H9 (cell line): ENCODE measurements around the gene FRMPD1. TPM values are rescaled to one million over a fixed set of nuclear protein-coding genes. Genes with fewer than 3 reads are reported as not detected.

ENCODE experiments used
- DNase-seq: peaks from one replicate; pipeline ENCODE4 v3.0.0-alpha.2; 2017
- H2AFZ ChIP-seq: one replicate; pipeline ENCODE4 v1.6.1; 2013; ENCODE audit warnings: mild to moderate bottlenecking, low read length, control low read depth, moderate library complexity
- H2AK5ac ChIP-seq: 2 replicates; pipeline ENCODE4 v1.6.1; 2013; ENCODE audit warnings: low read length, control low read depth, mixed read lengths; ENCODE audit not compliant: insufficient read length
- H2BK120ac ChIP-seq: one replicate; pipeline ENCODE4 v1.6.1; 2013; ENCODE audit warnings: low read depth, mild to moderate bottlenecking, low read length, control low read depth, inconsistent platforms; ENCODE audit not compliant: poor library complexity, severe bottlenecking
- H2BK12ac ChIP-seq: 2 replicates; pipeline ENCODE4 v1.6.1; 2013; ENCODE audit warnings: low read length, control low read depth, mixed read lengths, low read depth; ENCODE audit not compliant: insufficient read length
- H2BK15ac ChIP-seq: 2 replicates; pipeline ENCODE4 v1.6.1; 2013; ENCODE audit warnings: low read depth, low read length, control low read depth
- H2BK20ac ChIP-seq: one replicate; pipeline ENCODE4 v1.6.1; 2013; ENCODE audit warnings: low read depth, mild to moderate bottlenecking, low read length, control low read depth, inconsistent platforms; ENCODE audit not compliant: poor library complexity, severe bottlenecking
- H2BK5ac ChIP-seq: 2 replicates; pipeline ENCODE4 v1.6.1; 2013; ENCODE audit warnings: low read length, control low read depth, mixed read lengths; ENCODE audit not compliant: insufficient read length
- H3K14ac ChIP-seq: 2 replicates; pipeline ENCODE4 v1.6.1; 2013; ENCODE audit warnings: low read length, control low read depth; ENCODE audit not compliant: insufficient read depth
- H3K18ac ChIP-seq: 2 replicates; pipeline ENCODE4 v1.6.1; 2013; ENCODE audit warnings: low read depth, mild to moderate bottlenecking, mixed read lengths, low read length, control low read depth; ENCODE audit not compliant: insufficient read length
- H3K23ac ChIP-seq: 2 replicates; pipeline ENCODE4 v1.6.1; 2013; ENCODE audit warnings: low read length, control low read depth, mixed read lengths, low read depth; ENCODE audit not compliant: insufficient read length
- H3K23me2 ChIP-seq: 2 replicates; pipeline ENCODE4 v1.6.1; 2013; ENCODE audit warnings: low read depth, mild to moderate bottlenecking, mixed read lengths, low read length, control low read depth; ENCODE audit not compliant: insufficient read length, poor library complexity, severe bottlenecking
- H3K27ac ChIP-seq: 2 replicates; pipeline ENCODE4 v1.5.1; 2013; ENCODE audit warnings: low read length, control low read depth, mixed read lengths, low read depth; ENCODE audit not compliant: insufficient read length
- H3K27me3 ChIP-seq: 2 replicates; pipeline ENCODE4 v1.6.1; 2013; ENCODE audit warnings: low read length, control low read depth, inconsistent platforms; ENCODE audit not compliant: insufficient read depth
- H3K4ac ChIP-seq: 2 replicates; pipeline ENCODE4 v1.6.1; 2013; ENCODE audit warnings: low read depth, mild to moderate bottlenecking, control low read depth, inconsistent platforms, low read length, moderate library complexity
- H3K4me1 ChIP-seq: 2 replicates; pipeline ENCODE4 v1.6.1; 2013; ENCODE audit warnings: low read length, control low read depth, inconsistent platforms; ENCODE audit not compliant: insufficient read depth
- H3K4me2 ChIP-seq: 2 replicates; pipeline ENCODE4 v1.6.1; 2013; ENCODE audit warnings: low read length, control low read depth, mixed read lengths; ENCODE audit not compliant: insufficient read length, insufficient read depth
- H3K56ac ChIP-seq: 2 replicates; pipeline ENCODE4 v1.6.1; 2013; ENCODE audit warnings: low read depth, mild to moderate bottlenecking, mixed read lengths, low read length, control low read depth; ENCODE audit not compliant: insufficient read length
- H3K79me1 ChIP-seq: 2 replicates; pipeline ENCODE4 v1.6.1; 2013; ENCODE audit warnings: low read depth, mild to moderate bottlenecking, moderate library complexity, low read length, control low read depth, inconsistent platforms; ENCODE audit not compliant: insufficient read depth, poor library complexity, severe bottlenecking
- H3K79me2 ChIP-seq: 2 replicates; pipeline ENCODE4 v1.6.1; 2013; ENCODE audit warnings: low read length, control low read depth, inconsistent platforms; ENCODE audit not compliant: insufficient read depth
- H3K9ac ChIP-seq: 2 replicates; pipeline ENCODE4 v1.6.1; 2013; ENCODE audit warnings: low read length, control low read depth, mixed read lengths; ENCODE audit not compliant: insufficient read length; ENCODE audit errors: extremely low read depth
- H3K9me3 ChIP-seq: one replicate; pipeline ENCODE4 v1.6.1; 2013; ENCODE audit warnings: low read depth, low read length, inconsistent platforms; ENCODE audit not compliant: control insufficient read depth
- H3T11ph ChIP-seq: one replicate; pipeline ENCODE4 v1.6.1; 2013; ENCODE audit warnings: mild to moderate bottlenecking, low read length, control low read depth, inconsistent platforms
- H4K20me1 ChIP-seq: one replicate; pipeline ENCODE4 v1.6.1; 2013; ENCODE audit not compliant: control insufficient read depth, insufficient read length, insufficient read depth
- H4K5ac ChIP-seq: 2 replicates; pipeline ENCODE4 v1.6.1; 2013; ENCODE audit warnings: low read depth, mild to moderate bottlenecking, mixed read lengths, low read length, control low read depth; ENCODE audit not compliant: insufficient read length
- H4K8ac ChIP-seq: replicated peaks from 2 replicates; pipeline ENCODE4 v1.6.1; 2013; ENCODE audit warnings: low read length, control low read depth, mixed read lengths, low read depth; ENCODE audit not compliant: insufficient read length
- H4K91ac ChIP-seq: 2 replicates; pipeline ENCODE4 v1.6.1; 2013; ENCODE audit warnings: low read depth, mild to moderate bottlenecking, moderate library complexity, mixed read lengths, low read length, control low read depth; ENCODE audit not compliant: insufficient read length
- H3K27ac Mint-ChIP-seq, 3 experiments: 2 replicates in 2 of 3; 3 replicates in 1 of 3; pipeline ENCODE4 v1.8.0; 2020 to 2021; ENCODE audit warnings: mixed read lengths in 3 of 3, mild to moderate bottlenecking in 1 of 3, moderate library complexity in 1 of 3
- H3K27me3 Mint-ChIP-seq: 2 replicates; pipeline ENCODE4 v1.8.0; 2021; ENCODE audit warnings: low read depth, mild to moderate bottlenecking, moderate library complexity, mixed read lengths
- H3K36me3 Mint-ChIP-seq, 3 experiments: 2 replicates in 2 of 3; 3 replicates in 1 of 3; pipeline ENCODE4 v1.8.0; 2020 to 2021; ENCODE audit warnings: low read depth in 3 of 3, mixed read lengths in 3 of 3; ENCODE audit not compliant: insufficient read depth in 1 of 3
- H3K4me1 Mint-ChIP-seq, 2 experiments: 2 replicates each; pipeline ENCODE4 v1.8.0; 2020; ENCODE audit warnings: mixed read lengths in 2 of 2
- H3K4me3 Mint-ChIP-seq, 2 experiments: 2 replicates in 1 of 2; 3 replicates in 1 of 2; pipeline ENCODE4 v1.8.0; 2020 to 2021; ENCODE audit warnings: mild to moderate bottlenecking in 2 of 2, mixed read lengths in 2 of 2, moderate library complexity in 1 of 2
- H3K9me3 Mint-ChIP-seq, 2 experiments: 2 replicates in 1 of 2; 3 replicates in 1 of 2; pipeline ENCODE4 v1.8.0; 2020; ENCODE audit warnings: mild to moderate bottlenecking in 2 of 2, mixed read lengths in 2 of 2, moderate library complexity in 1 of 2
- WGBS: extraction: QIAGEN DNeasy Blood & Tissue Kit; methylation state at CpG from one replicate; pipeline ENCODE4 v1.1.7; 2013; ENCODE audit warnings: missing lambda C conversion rate, low lambda C conversion rate, mixed read lengths; ENCODE audit not compliant: insufficient read length; ENCODE audit errors: extremely low coverage; 5-methylcytosine and 5-hydroxymethylcytosine counted together
- total RNA-seq: library from RNA; stranded (reverse); gene quantifications from 2 replicates; pipeline ENCODE4 v1.2.1, GENCODE V29; 2021
- TF ChIP-seq, protein P1 (sequence below): fragments of 200-600 bp; sonication (generic); conservative IDR thresholded peaks from 3 replicates; pipeline ENCODE4 v1.8.0; 2021; ENCODE audit warnings: antibody characterized with exemption, mild to moderate bottlenecking

The FRMPD1 gene
- total RNA-seq, 1 experiment from 2014 or later, result 0.04 TPM

- no peak overlapping the region for H2BK15ac ChIP-seq
- H3K79me2 ChIP-seq, result no peaks in the 10 kb centered on the region
- no peak overlapping the region for H3K23ac ChIP-seq
- H3K27me3 ChIP-seq, result no peaks in the 10 kb centered on the region
- no peaks in the 10 kb centered on the region for H3K23me2 ChIP-seq
- no peak overlapping the region for H2BK12ac ChIP-seq
- H2BK120ac ChIP-seq, result no peak overlapping the region
- DNase-seq, result no peak
- no peak overlapping the region for H3K18ac ChIP-seq
- H3K27ac ChIP-seq, result no peak overlapping the region
- H3K36me3 Mint-ChIP-seq, result no peaks in the 10 kb centered on the region
- H2AFZ ChIP-seq, result no peak overlapping the region
- no peak overlapping the region for H3K14ac ChIP-seq
- no peak overlapping the region for H3K9ac ChIP-seq
- H3K27me3 Mint-ChIP-seq, result peaks cover 49% of the 10 kb centered on the region
- no peak overlapping the region for H4K8ac ChIP-seq
- H2BK20ac ChIP-seq, result no peak overlapping the region
- H3K4me1 Mint-ChIP-seq, result no peaks in the 10 kb centered on the region
- H3K4me1 ChIP-seq, result no peaks in the 10 kb centered on the region
- no peaks in the 10 kb centered on the region for H3K9me3 Mint-ChIP-seq
- H3K79me1 ChIP-seq, result no peaks in the 10 kb centered on the region
- H4K20me1 ChIP-seq, result no peaks in the 10 kb centered on the region
- no peak overlapping the region for H3K4ac ChIP-seq
- H2AK5ac ChIP-seq, result no peak overlapping the region
- no peaks in the 10 kb centered on the region for H3K9me3 ChIP-seq
- H3T11ph ChIP-seq, result no peak overlapping the region
- no peak overlapping the region for H3K27ac Mint-ChIP-seq
- H3K4me2 ChIP-seq, result no peak overlapping the region
- H4K5ac ChIP-seq, result no peak overlapping the region
- no peak overlapping the region for H4K91ac ChIP-seq
- no peak overlapping the region for H3K56ac ChIP-seq
- TF ChIP-seq, protein P1, sequence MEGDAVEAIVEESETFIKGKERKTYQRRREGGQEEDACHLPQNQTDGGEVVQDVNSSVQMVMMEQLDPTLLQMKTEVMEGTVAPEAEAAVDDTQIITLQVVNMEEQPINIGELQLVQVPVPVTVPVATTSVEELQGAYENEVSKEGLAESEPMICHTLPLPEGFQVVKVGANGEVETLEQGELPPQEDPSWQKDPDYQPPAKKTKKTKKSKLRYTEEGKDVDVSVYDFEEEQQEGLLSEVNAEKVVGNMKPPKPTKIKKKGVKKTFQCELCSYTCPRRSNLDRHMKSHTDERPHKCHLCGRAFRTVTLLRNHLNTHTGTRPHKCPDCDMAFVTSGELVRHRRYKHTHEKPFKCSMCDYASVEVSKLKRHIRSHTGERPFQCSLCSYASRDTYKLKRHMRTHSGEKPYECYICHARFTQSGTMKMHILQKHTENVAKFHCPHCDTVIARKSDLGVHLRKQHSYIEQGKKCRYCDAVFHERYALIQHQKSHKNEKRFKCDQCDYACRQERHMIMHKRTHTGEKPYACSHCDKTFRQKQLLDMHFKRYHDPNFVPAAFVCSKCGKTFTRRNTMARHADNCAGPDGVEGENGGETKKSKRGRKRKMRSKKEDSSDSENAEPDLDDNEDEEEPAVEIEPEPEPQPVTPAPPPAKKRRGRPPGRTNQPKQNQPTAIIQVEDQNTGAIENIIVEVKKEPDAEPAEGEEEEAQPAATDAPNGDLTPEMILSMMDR, result no peak
- H2BK5ac ChIP-seq, result no peak overlapping the region
- WGBS, result no CpG with 5 or more reads among the region's 5 CpGs
- no peak overlapping the region for H3K4me3 Mint-ChIP-seq
These were observed 141.4 kb downstream of the FRMPD1 start for GRCh38 chr9:37792122-37792521.
